NCI-H1105 (cell line): ENCODE results near the gene PAK2.
"Not testable (repeated sequence)": the region's sequence is repeated elsewhere in the genome, so short reads cannot be mapped to it uniquely, and the experiment has no call there.

ENCODE experiments used
- DNase-seq: peaks from one replicate; lab custom pipeline; 2025; lab: John Stamatoyannopoulos, UW

Gene PAK2

GRCh38 chr3:196739671-196740480, at the start of gene PAK2:
Gene PAK2, plus strand, starts transcription at chr3:196739857. Its CDS starts 42,790 bp downstream, at chr3:196782647.
- peak; percentile 92 for DNase-seq

- no peak for DNase-seq
Observed at GRCh38 chr3:196689941-196690660, 49.6 kb upstream of the PAK2 start.

- no peak for DNase-seq
Observed at GRCh38 chr3:196691386-196691785, 48.3 kb upstream of the PAK2 start.

- DNase-seq, result no peak
Observed at GRCh38 chr3:196694202-196694638, 45.4 kb upstream of the PAK2 start.

GRCh38 chr3:196694941-196695848, 44.5 kb upstream of the PAK2 start:
- no peak for DNase-seq

GRCh38 chr3:196695849-196696226, 43.8 kb upstream of the PAK2 start:
- no peak for DNase-seq

GRCh38 chr3:196697270-196697669, 42.4 kb upstream of the PAK2 start:
- DNase-seq, result no peak

GRCh38 chr3:196699749-196700148, 39.9 kb upstream of the PAK2 start:
- no peak for DNase-seq

GRCh38 chr3:196700801-196701200, 38.9 kb upstream of the PAK2 start:
- no peak for DNase-seq

GRCh38 chr3:196706327-196706726, 33.3 kb upstream of the PAK2 start:
- DNase-seq, result no peak

GRCh38 chr3:196706731-196707130, 32.9 kb upstream of the PAK2 start:
- DNase-seq, result no peak

- no peak for DNase-seq
Observed at GRCh38 chr3:196707566-196707965, 32.1 kb upstream of the PAK2 start.

- no peak for DNase-seq
Observed at GRCh38 chr3:196708467-196708866, 31.2 kb upstream of the PAK2 start.

- DNase-seq, result peak; percentile 90
Observed at GRCh38 chr3:196711838-196712513, 27.7 kb upstream of the PAK2 start, which contains the start of the genes CEP19 and PIGX. Gene CEP19, minus strand, starts transcription at chr3:196712250. Its CDS starts 3,593 bp downstream, at chr3:196708657. Gene PIGX, plus strand, starts transcription at chr3:196712377.

- peak; percentile 78 for DNase-seq
Observed at GRCh38 chr3:196712514-196713413, 26.9 kb upstream of the PAK2 start.

- not testable (repeated sequence) for DNase-seq
Observed at GRCh38 chr3:196717162-196717561, 22.5 kb upstream of the PAK2 start.

- no peak for DNase-seq
Observed at GRCh38 chr3:196721097-196721496, 18.6 kb upstream of the PAK2 start.

- no peak for DNase-seq
Observed at GRCh38 chr3:196726788-196727675, 12.6 kb upstream of the PAK2 start.

GRCh38 chr3:196735751-196736150, 3.9 kb upstream of the PAK2 start:
- no peak for DNase-seq
